Measurements from ENCODE around the gene CAMK1D.
"Not testable (repeated sequence)": the region's sequence is repeated elsewhere in the genome, so short reads cannot be mapped to it uniquely, and the experiment has no call there.

The CAMK1D gene

DNA sequence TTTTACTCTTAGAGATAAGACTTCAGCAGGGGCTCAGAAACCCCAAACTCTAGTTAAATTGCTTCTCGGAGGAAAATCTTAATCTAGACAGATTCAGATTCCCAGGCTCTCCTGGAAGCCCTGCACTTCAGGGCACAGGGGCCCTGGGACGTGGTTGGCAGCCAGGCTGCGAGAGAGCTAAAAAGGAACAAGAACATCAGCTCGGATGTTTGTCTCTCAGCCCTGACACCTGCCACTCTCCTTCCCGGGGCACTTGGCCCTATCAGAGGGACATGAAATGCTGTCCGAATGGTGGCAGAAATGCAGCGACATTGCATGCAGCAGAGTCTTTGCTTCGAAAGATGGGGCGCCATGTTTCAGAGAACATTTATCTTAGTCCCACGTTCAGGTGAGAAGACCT, 485.4 kb downstream of the CAMK1D start:
- DNase-seq, result no peak

DNA sequence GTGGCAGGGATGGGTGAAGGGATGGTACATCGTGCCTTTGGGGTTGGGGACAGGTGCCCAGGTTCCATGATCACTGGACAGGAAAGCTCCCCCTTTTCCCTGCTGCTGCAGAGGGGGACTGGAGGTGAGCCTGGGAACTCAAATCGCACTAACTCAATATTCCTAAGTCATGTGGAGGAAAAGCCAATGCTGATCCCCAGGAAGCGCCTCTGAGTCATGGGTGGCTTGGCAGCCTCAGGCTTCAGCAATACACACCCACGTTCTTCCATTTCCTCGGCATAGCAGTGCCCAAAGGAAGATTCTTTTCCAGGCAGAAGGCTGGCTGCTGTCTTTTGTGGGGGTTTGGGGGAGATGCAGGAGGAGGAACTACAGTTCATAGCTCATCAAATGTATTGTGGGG, 486.4 kb downstream of the CAMK1D start:
- no peak for DNase-seq

DNA sequence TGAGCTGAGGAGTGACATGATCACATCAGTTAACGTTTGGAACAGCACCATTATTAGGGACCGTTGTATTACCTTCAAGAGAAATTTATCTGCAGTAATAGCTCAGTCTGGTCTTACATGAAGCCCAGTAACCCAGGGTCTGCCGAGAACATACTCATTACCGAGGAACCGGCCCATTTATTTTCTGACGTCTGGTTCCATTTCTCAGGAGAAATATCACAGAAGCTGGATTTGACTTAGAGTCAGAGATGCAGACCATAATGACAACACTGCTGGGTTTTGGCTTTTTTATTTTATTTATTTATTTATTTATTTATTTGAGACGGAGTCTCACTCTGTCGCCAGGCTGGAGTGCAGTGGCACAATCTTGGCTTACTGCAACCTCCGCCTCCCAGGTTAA, 489.0 kb downstream of the CAMK1D start:
- DNase-seq, result no peak

DNA sequence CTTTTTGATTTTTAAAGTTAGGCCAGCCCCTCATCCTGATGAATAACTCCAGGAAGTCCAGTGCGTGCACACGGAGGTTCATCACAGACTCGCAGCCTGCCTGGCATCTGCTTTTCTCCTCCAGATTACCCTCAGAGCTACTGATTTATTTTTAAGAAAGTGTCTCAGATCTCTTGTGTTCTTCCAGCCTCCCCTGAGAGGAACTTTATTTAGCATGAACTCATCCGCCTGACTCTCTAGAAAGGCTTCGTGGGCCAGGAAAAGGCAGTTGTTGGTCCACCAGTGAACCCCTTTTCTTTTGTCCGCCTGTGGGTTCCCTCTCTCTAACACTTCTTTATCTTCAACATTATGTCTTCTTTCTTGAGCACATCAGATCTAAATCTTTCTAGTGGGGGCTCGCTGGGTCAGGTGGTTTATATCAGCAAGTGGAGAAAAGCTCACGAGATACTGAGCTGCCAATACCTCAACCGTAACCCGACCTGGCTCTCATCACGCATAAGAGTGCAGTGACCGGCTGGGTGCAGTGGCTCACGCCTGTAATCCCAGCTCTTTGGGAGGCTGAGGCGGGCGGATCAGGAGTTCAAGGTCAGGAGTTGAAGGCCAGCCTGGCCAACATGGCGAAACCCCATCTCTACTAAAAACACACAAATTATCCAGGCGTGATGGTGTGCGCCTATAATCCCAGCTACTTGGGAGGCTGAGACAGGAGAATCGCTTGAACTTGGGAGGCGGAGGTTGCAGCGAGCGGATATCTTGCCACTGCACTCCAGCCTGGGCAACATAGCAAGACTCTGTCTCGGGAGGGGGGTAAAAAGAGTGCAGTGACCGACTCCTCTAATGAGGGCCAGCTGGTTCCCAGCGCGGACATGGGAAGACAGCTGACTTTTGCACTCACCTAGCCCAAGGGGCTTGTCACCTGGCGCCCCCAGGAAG, 489.9 kb downstream of the CAMK1D start:
- no peak for DNase-seq

DNA sequence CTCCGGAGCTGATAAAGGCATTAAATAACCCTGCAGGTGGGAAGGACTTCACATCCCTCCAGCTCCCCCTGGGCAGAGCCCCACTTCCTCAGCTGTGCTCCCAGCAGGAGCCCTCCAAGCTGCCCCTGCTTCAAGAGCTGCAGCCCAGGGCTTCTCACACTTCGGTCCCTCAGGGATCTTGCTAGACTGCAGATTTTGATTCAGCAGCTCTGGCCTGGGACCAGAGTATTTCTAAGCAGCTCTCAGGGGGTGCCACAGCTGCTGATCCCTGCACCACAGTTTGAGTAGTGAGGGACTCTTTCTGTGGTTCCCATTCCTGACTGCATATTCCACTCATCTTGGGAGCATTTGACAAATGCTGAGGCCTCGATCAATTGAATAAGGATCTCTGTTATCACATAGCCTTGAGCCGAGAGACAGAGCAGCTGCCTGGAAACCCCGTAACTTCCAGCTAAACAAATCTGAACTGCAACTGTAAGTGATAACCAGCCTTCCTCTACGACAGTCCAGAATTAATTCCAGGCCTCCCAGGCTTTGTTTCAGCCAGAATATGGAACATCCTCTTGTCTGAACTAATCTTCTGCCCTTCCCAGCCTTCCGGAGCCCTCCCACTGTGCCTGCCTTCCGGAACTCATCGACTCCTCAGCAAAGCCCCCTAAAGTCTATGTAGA, 490.7 kb downstream of the CAMK1D start:
- no peak for DNase-seq

DNA sequence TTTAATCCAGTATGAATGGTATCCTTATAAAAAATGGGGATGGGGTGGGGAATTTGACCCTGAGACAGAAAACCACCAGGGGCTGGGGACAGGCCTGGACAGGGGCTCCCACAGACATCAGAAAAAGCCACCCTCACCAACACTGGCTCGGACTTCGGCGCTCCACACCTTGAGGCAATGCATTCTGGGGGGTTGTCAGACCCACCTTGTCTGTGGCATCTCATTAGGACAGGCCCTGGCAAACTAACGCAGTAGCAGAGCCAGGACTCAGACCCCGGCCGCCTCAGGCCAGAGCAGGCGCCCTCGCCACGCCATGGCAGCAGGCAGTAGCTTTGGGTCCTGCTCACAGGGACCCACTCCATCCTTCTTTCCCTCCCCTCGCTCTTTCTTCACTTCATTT, 492.1 kb downstream of the CAMK1D start:
- no peak for DNase-seq

DNA sequence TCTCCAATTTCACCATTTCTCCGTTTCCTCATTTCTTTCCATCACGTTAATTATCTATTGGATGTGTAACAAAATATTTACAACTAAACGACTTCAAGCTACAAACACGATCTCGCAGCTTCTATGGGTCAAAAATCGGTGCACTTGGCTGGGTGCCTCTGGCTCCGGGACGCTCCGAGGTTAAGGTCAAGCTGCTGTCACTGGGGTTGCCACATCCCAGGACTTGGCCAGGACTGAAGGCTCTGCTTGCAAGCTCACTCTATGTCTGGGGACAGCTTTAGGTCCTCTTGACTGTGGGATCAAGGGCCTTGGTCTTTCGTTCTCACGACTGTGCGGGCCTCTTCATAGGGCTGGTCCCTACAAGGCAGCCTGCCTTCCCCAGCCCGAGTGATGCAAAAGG, 492.5 kb downstream of the CAMK1D start:
- no peak for DNase-seq

DNA sequence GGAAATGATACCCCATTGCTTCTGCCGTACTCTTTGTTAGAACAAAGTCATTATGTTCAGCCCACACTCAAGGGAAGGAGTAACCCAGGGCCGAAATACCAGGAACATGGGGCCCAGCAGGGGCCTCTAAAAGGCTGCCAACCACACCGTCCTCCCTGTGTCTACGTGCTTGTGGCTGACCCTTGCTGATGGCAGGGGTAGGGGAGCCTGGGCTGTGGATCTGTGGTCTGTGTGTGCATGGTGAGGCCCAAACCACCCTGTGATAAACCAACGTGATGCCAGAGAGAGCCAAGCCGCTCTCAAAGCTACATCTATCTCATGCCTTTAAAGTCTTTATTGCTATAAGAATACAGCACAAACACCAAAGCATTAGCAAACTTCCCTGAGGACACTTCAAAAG, 493.0 kb downstream of the CAMK1D start:
- no peak for DNase-seq

DNA sequence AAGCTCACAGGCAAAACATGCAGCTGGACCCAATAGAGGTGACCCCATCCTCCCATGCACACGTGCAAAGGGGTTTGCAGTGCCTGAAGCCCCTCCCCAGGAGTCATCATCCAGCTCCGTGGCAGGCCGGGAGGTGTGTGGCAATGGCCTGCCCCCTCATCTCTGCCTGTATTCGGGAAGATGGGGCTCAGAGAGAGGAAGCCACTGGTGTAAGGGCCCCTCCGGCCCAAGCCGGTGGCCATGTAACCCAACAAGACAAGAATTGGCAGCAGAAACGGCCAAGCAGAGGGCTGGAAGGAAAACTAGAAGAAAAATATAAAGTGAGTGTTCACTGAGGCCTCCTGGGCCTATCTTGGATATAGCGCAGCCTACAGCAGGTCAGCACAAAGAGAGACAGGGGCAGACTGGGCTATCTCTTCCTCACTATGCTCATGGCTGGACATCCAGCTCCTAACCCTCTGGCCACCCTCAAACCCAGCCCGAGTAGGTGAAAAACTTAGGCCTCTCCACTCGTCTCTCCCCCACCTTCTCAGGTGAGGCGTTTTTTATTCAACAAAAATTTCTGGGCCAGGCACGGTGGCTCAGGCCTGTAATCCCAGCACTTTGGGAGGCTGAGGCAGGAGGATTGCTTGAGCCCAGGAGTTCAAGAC, 494.1 kb downstream of the CAMK1D start:
- no peak for DNase-seq

DNA sequence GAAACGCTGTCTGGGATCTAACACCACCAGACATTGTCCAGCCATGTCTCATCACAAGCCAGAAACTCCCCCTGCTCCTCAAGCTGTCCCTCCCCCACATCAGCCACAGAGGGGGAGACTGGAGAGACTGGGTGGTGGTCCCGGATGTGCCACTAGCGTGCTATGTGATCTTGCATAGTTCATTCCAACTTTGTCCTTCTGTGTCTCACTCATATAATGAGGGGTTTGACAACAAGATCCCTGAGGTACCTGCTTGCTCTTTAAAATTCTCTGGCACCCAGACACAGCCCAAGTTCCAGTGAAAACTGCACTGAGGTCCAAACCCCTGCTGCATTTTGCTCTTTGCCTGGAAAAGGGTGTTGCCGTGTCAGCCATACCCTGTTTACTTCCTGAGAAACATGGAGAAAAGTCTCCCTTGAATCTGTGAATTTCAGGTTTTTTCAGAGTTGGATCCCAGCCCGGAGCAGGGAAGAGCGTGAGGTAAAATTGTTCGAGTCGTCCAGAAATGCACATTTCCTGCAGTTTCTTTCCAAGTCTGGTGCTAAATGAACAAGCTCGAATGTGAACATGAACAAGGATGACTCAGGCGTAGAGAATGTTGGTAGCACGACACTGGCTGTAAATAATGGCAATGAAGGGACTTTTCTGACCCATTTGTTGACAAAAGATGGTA, 495.6 kb downstream of the CAMK1D start:
- DNase-seq, result no peak

DNA sequence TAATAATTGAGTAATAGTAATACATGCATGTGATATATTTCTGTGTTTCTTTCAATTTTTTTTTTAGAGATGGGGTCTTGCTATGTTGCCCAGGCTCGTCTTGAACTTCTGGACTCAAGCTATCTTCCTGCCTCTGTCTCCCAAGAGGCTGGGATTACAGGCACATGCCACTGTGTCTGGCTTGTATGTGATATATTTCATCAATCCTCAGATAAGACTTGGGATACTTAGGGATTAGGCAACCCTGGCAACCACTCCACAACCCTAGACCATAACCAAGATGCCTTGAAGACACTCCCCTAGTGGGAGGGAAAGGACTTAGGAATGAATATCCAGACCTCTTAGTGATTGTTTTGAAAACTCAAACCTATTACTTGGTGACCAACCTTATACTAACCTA, 497.4 kb downstream of the CAMK1D start:
- DNase-seq, result no peak

DNA sequence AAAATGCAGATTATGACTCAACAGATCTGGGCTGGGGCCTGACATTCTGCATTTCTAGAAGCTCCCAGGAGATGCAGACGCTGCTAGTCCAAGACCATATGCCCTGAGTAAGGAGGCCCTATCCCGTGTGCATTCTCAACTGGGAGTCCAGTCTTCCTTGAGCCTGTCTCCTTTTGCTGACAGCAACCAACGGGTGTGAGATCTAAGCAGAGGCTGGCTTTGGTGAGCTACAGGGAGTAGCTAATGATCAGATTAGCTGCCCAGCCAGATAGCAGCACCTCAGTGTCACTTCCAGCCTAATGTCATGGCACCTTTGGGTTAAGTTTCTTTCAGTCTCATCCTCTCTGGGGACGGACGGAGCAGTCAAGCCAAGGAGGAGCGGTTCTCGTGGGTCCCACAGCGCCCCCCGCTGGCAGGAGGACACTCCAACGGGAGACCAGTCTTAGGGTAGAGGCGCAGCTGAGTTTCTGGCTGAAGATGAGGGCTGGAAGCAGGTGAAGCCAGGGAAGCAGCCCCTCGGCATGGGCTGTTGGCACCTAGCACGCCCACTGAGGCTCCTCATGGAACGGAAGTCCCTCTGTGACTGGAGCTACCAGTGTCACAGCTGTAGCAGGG, 498.1 kb downstream of the CAMK1D start:
- peak in 1 of 2 experiments; percentile 13 for DNase-seq

DNA sequence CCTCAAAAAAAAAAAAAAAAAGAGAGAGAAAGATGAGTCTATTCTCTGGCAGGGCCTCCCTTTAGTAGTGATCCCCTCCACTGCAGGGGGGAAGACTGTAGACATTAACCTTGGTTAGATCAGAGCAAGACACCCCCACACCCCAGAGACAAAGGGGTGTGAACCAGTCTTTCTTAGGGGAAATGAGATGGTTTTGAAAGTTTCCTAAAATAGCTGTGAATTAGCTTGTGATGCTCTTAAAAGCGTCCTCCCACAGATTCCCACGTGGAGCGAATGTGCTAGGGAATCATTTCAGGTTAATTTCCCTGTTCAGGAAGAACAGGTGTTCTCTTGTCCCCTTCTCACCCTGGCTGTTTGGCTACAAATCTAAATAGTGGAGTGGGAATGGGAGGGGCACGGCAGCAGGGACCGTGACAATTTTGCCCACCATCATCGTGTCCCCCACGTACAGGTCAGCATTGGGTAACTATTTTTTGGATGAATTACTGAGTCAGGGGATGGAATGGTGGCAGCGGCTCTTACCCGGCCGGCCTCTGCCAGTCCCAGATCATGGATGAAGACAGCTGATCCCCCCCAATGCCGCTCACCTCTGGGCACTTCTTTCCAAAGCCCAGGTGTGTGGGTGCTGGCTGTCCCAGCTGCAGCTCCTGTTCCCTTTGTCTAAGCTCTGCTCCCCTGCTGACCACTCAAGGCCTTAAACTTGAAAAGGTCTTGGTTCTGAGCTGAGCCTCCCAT, 499.3 kb downstream of the CAMK1D start:
- no peak for DNase-seq

DNA sequence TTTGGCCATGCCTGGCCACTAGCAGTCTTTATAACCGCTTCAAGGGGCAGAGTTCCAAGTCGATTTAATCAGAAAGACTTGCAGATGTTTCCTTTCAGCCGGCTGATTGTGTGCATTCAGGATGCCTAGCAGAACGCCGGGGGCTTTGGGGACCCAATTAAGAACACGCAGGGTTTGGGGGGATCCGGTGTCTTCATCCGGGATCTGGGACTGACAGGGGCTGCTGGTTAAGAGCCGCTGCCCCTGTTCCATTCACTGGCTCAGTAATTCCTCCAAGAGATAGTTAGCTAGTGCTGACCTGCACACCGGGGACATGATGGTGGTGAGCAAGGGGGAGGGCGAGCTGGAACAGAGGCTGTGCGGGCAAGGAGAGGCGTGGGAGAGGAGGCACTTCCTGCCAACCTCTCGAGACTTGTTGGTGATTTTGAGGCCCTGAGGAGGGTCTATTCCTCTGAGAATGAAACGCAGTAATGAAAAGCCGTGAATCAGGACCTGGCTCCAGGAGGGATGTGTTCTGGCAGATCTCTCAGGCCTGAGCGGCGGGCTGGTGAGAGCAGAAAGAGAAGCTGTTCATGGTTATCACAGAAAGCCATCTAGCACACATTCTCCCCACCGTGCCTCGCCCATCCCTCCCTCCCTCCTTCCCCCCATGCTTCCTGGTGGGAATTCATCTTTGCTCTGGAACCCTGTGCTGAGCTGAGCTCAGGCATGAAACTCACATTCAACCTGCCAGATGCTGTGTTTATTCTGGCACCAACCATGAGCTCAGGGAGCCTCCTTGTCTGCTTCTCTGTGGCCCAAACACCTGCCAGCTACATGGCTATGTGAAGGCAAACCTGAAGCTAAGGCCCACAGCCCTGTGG, 500.2 kb downstream of the CAMK1D start:
- no peak for DNase-seq

DNA sequence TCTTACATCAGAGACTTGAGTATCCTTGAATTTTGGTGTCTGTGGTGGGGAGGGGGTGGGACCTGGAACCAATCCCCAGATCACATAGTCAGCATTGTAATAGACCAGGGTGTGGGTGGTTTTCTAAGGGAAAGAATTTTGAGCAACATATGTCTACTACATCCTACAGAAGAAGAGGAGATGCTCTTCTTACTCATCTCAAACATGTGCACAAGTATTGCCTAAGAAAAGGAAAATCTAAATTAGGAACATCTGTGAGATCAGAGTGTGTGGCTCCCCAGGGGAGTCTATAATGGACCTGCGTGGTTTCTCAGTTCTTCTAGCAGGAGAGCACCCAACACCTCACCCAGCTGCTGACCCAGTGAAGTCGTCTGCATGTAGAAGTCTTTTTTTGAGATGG, 503.3 kb downstream of the CAMK1D start:
- no peak for DNase-seq

DNA sequence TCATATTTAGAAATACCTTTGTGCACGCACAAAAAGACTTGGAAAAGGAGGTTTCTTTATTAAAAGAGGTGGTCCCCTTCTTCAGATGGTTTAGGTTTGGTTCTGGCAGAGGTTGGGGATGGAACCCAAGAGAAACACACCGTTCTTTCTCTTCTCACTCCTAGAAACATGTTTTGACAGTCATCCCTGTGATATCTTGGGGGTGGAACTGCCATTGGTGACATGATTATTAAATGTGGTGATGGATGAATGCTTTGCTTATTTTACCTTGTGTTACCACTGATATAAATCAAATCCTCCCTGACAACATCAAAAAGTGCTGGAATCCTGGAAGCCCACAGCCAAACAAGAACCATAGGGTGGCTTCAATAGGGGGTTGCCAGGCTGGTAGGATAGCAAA, 505.6 kb downstream of the CAMK1D start:
- DNase-seq, result no peak

DNA sequence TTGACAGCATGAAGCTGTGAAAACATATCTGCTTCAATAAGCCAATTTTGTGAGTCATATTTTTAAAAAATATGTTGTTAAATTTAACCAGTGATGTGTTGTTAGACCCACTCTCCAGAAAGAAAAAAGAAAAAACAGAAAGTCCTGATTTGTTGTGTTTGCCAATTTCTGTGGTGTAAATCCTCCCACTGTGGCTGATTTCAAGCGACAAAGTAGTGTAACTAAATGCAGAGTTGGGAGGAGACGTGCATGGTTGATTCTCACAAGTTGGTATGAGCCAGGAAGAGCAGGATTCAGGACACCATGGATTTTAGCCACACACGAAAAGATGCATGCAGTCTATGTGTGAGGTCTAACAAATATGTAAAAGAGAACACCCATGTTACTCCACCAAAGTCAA, 513.1 kb downstream of the CAMK1D start:
- DNase-seq, result no peak

DNA sequence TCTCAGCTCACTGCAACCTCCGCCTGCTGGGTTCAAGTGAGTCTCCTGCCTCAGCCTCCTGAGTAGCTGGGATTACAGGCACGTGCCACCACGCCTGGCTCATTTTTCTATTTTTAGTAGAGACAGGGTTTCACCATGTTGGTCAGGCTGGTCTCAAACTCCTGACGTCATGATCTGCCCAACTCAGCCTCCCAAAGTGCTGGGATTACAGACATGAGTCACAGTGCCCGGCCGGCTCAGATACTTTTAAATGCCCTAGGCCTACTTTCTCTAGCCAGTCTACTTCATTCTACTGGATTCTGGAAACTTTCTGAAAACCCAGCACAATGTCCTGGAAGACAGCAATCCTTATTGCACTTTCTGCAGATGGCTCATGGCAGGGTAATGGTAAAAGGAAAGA, 516.2 kb downstream of the CAMK1D start:
- not testable (repeated sequence) for DNase-seq

DNA sequence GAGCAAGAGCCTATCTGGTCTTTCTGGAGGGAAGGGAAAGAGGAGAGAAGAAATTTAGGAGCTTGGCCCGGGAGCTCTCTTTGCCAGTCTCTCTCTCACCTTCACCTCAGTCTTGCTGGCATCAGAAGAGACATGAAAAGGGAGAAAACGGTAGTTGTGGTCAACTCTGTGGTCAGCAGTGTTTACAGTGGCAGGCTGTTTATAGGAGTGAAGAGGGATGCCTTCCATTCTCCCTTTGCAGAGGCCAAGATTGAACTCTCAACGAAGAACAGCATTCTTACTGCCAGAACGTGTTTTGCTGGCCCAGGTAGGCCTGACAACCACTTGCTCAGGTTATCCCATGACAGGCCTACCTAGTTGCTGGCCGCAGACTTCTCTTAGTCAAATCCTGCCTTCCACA, 518.9 kb downstream of the CAMK1D start:
- no peak for DNase-seq

DNA sequence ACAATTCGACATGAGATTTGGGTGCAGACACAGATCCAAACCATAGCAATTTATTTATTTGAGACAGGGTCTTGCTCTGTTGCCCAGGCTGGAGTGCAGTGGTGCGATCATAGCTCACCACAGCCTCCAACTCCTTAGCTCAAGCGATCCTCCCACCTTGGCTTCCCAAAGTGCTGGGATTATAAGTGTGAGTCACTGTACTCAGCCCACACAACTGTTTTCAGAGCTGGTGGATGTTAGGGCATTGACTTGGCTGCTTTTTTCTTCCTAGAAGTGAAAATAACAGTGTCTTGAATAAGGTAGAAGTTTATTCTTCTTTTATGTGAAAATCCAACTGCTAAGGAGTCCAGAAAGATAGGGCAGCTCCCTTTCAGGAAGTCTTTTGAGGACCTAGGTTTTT, 520.1 kb downstream of the CAMK1D start:
- DNase-seq, result no peak

DNA sequence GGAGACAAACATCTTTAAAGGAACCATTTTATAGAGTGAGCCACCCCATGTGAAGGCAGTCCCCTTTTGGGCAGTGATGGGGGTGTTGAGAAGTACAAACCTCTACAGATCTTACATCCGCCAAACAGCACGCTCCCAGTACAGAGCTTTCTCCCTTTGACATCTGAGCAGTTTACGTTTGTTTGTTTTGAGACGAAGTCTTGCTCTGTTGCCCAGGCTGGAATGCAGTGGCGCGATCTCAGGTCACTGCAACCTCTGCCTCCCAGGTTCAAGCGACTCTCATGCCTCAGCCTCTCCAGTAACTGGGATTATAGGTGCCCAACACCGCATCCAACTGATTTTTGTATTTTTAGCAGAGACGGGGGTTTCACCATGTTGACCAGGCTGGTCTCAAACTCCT, 523.2 kb downstream of the CAMK1D start:
- DNase-seq, result no peak
